Endodermal cell (in vitro differentiated cells): ENCODE results near the gene CD40. TPM values are rescaled to one million over a fixed set of nuclear protein-coding genes. Genes with fewer than 3 reads are reported as not detected.

Experiments
- DNase-seq: peaks from one replicate; pipeline ENCODE4 v3.0.0-alpha.2; 2017
- H3K27ac ChIP-seq: 2 replicates; pipeline ENCODE4 v1.5.1; 2013; ENCODE audit warnings: mild to moderate bottlenecking, low read depth, low read length, moderate library complexity
- H3K27me3 ChIP-seq: 2 replicates; pipeline ENCODE4 v1.6.1; 2013; ENCODE audit warnings: mild to moderate bottlenecking, low read length, moderate library complexity; ENCODE audit not compliant: insufficient read depth, control insufficient read depth, poor library complexity, severe bottlenecking
- H3K36me3 ChIP-seq: 2 replicates; pipeline ENCODE4 v1.7.0; 2013; ENCODE audit warnings: mild to moderate bottlenecking, low read length, moderate library complexity; ENCODE audit not compliant: control insufficient read depth, insufficient read depth
- H3K4me1 ChIP-seq: one replicate; pipeline ENCODE4 v1.7.0; 2013; ENCODE audit warnings: low read length; ENCODE audit not compliant: control insufficient read depth, insufficient read depth
- H3K4me3 ChIP-seq: 2 replicates; pipeline ENCODE4 v1.5.1; 2013; ENCODE audit warnings: mild to moderate bottlenecking, low read length, moderate library complexity
- H3K9ac ChIP-seq: 2 replicates; pipeline ENCODE4 v1.6.1; 2013; ENCODE audit warnings: mild to moderate bottlenecking, low read length, moderate library complexity; ENCODE audit not compliant: poor library complexity, severe bottlenecking; ENCODE audit errors: extremely low read depth
- H3K9me3 ChIP-seq: 2 replicates; pipeline ENCODE4 v1.6.1; 2013; ENCODE audit warnings: mild to moderate bottlenecking, low read length, moderate library complexity; ENCODE audit not compliant: control insufficient read depth
- H3K27ac Mint-ChIP-seq: 2 replicates; pipeline ENCODE4 v1.8.0; 2020; ENCODE audit warnings: mixed read lengths
- H3K27me3 Mint-ChIP-seq: 2 replicates; pipeline ENCODE4 v1.8.0; 2021; ENCODE audit warnings: mild to moderate bottlenecking, mixed read lengths; ENCODE audit not compliant: insufficient read depth
- H3K36me3 Mint-ChIP-seq: 2 replicates; pipeline ENCODE4 v1.8.0; 2020; ENCODE audit warnings: low read depth, mixed read lengths
- H3K4me1 Mint-ChIP-seq: 2 replicates; pipeline ENCODE4 v1.8.0; 2020; ENCODE audit warnings: mixed read lengths
- H3K4me3 Mint-ChIP-seq: 2 replicates; pipeline ENCODE4 v1.8.0; 2020; ENCODE audit warnings: mild to moderate bottlenecking, moderate library complexity, mixed read lengths
- H3K9me3 Mint-ChIP-seq: 2 replicates; pipeline ENCODE4 v1.8.0; 2020; ENCODE audit warnings: mild to moderate bottlenecking, mixed read lengths
- WGBS, 2 experiments: methylation state at CpG; one replicate each; pipeline versions ENCODE4 v1.1.5 to v1.1.7; 2013; ENCODE audit warnings: missing lambda C conversion rate in 2 of 2, mixed read lengths in 1 of 2; ENCODE audit not compliant: insufficient coverage in 1 of 2, insufficient read length in 1 of 2; 5-methylcytosine and 5-hydroxymethylcytosine counted together
- total RNA-seq, 2 donors: library from RNA; stranded (reverse); fragmentation: NEBNext Ultra II Directional in 1 of 2; extraction: Animal tissue kit (Norgen Biotek cat#: 25700) in 1 of 2; gene quantifications; 2 replicates in 1 of 2; 3 replicates in 1 of 2; pipeline ENCODE4 v1.2.1, GENCODE V29; 2021
- TF ChIP-seq, protein P1 (sequence below): fragments of 200-600 bp; sonication (generic); conservative IDR thresholded peaks from 2 replicates; pipeline ENCODE4 v1.5.0; 2021; ENCODE audit warnings: antibody characterized with exemption, mild to moderate bottlenecking

The CD40 gene
- total RNA-seq, 2 donors from 2014 or later = 9.0 to 16.4 TPM

DNA sequence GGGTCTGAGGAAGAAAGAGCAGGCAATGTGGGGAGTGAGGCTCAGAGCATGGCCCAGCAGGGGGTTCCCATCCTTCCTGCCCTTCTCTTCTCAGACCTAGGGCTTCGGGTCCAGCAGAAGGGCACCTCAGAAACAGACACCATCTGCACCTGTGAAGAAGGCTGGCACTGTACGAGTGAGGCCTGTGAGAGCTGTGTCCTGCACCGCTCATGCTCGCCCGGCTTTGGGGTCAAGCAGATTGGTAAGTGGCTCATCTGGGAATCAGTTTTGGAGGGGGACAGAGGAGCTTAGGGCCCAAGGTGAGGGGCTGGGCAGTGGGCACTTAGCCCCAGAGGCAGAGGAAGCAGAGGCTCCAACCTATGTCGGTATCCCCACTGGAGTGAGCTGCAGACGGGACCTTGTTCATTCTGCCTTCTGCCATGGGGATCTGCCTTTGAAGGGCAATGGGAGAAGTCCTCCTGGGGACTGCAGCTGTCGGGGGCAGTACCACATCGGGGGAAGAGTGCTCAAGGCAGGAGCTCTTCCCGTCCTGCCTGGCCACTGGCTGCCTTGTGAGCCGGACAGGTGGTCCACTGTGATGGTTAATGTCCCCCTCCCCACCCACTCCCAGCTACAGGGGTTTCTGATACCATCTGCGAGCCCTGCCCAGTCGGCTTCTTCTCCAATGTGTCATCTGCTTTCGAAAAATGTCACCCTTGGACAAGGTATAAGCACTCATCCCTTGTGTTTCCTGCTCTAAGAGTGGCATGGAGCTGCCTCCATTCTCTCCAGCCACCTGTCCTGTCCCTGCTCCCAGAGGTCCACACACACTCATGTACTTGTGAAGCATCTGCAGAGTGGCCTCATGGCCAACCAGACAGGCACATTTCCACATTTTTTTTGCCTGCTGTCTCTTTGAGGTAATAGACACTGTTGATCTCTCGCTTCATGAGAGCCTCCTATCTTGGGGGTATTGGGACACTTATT, 4.7 kb downstream of the CD40 start:
- Histone ChIP-seq H3K4me1 (no peaks in the 10 kb centered on the region), H3K27me3 (no peaks in the 10 kb centered on the region), H3K9me3 (no peaks in the 10 kb centered on the region), H3K9ac (no peak overlapping the region), H3K27ac (no peak overlapping the region), H3K4me3 (no peak overlapping the region), H3K36me3 (no peaks in the 10 kb centered on the region)
- TF ChIP-seq, protein P1, sequence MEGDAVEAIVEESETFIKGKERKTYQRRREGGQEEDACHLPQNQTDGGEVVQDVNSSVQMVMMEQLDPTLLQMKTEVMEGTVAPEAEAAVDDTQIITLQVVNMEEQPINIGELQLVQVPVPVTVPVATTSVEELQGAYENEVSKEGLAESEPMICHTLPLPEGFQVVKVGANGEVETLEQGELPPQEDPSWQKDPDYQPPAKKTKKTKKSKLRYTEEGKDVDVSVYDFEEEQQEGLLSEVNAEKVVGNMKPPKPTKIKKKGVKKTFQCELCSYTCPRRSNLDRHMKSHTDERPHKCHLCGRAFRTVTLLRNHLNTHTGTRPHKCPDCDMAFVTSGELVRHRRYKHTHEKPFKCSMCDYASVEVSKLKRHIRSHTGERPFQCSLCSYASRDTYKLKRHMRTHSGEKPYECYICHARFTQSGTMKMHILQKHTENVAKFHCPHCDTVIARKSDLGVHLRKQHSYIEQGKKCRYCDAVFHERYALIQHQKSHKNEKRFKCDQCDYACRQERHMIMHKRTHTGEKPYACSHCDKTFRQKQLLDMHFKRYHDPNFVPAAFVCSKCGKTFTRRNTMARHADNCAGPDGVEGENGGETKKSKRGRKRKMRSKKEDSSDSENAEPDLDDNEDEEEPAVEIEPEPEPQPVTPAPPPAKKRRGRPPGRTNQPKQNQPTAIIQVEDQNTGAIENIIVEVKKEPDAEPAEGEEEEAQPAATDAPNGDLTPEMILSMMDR = no peak
- H3K36me3 Mint-ChIP-seq = peaks cover 4% of the 10 kb centered on the region
- H3K4me3 Mint-ChIP-seq = no peak overlapping the region
- H3K27ac Mint-ChIP-seq = no peak overlapping the region
- 90 to 91% methylated on average over 7 to 15 of the region's 15 CpGs for WGBS, 2 experiments
- peaks cover 2% of the 10 kb centered on the region for H3K4me1 Mint-ChIP-seq
- H3K27me3 Mint-ChIP-seq = peaks cover 7% of the 10 kb centered on the region
- DNase-seq = peak; percentile 13
- H3K9me3 Mint-ChIP-seq = no peaks in the 10 kb centered on the region

DNA sequence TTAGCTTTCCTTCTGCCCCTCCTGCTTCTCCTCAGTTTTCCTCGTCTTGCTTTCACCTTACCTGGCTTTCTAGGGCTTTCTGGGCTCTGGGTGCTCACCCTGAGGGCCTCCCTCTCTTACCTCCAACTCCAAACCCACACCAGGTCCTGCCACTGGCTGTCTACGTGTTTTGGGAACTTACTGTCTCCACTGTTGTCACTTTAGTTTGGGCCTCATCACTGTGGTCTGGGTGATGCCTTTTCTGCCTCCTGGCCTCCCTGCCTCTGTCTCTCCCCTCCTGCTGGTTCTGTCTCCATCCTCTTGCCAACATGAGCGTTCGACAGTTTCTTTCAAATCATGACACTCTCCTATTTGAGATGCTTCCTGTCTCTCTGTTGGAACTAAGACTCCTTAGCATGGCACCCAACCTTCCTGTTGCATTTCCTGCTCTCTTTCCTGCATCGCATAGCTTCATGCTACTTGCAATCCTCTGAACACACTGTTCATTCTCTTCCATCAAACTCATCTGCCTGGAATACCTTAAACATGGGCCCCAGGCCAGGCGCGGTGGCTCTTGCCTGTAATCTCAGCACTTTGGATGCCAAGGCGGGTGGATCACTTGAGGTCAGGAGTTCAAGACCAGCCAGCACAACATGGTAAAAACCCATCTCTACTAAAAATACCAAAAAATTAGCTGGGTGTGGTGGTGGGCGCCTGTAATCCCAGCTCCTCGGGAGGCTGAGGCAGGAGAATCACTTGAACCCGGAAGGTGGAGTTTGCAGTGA, 5.5 kb downstream of the CD40 start:
- 91 to 93% methylated on average over 7 to 11 of the region's 11 CpGs for WGBS, 2 experiments
- Histone ChIP-seq H3K27me3 (no peaks in the 10 kb centered on the region), H3K4me3 (no peak overlapping the region), H3K4me1 (no peaks in the 10 kb centered on the region), H3K36me3 (no peaks in the 10 kb centered on the region), H3K9ac (no peak overlapping the region), H3K9me3 (no peaks in the 10 kb centered on the region), H3K27ac (no peak overlapping the region)
- Mint-ChIP-seq H3K4me1 (no peaks in the 10 kb centered on the region), H3K27ac (no peak overlapping the region), H3K27me3 (peaks cover 3% of the 10 kb centered on the region), H3K36me3 (peaks cover 4% of the 10 kb centered on the region), H3K4me3 (no peak overlapping the region), H3K9me3 (no peaks in the 10 kb centered on the region)
- TF ChIP-seq, protein P1 = no peak
- peak; percentile 17 for DNase-seq

DNA sequence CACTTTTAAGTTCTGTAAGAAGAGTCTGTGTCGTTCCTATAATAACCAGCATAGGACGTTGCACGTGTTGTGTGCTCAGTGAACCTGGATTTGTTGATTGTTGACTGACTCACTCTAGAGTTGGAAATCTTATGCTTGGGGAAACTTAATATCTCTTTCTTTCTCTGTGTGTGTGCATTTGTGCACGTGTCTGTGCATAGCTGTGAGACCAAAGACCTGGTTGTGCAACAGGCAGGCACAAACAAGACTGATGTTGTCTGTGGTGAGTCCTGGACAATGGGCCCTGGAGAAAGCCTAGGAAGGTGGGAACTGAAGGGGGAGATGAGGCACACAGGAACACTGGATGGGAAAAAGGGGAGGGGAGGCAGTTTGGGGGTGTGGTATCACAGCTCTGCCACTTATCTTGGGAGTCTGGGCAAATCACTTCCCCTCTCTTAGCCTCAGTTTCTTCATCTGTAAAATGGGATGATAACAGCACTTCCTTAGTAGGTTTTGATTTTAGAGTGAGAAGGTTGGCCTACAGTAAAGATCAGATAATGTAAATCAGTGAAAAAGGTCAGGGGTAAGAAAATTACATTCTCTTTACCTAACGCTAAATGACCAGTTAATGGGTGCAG, 8.4 kb downstream of the CD40 start:
- Histone ChIP-seq H3K27me3 (peaks cover 28% of the 10 kb centered on the region), H3K27ac (no peak overlapping the region), H3K9me3 (no peaks in the 10 kb centered on the region), H3K4me3 (no peak overlapping the region), H3K4me1 (no peaks in the 10 kb centered on the region), H3K36me3 (no peaks in the 10 kb centered on the region), H3K9ac (no peak overlapping the region)
- Mint-ChIP-seq H3K36me3 (peaks cover 4% of the 10 kb centered on the region), H3K4me3 (no peak overlapping the region), H3K27ac (no peak overlapping the region), H3K9me3 (no peaks in the 10 kb centered on the region), H3K4me1 (no peaks in the 10 kb centered on the region), H3K27me3 (peaks cover 21% of the 10 kb centered on the region)
- DNase-seq = no peak
- TF ChIP-seq, protein P1 = no peak
- WGBS, 2 experiments = 75 to 88% methylated on average over 4 to 5 of the region's 5 CpGs
